HepG2 (cell line): ENCODE data around the gene COL18A1. TPM values are rescaled to one million over a fixed set of nuclear protein-coding genes. Genes with fewer than 3 reads are reported as not detected.
A peak's percentile ranks its signal among the peaks of the same experiment; 100 is the strongest.

Experiments
- ATF3 ChIP-seq: sonication (generic); formaldehyde crosslinking; IDR thresholded peaks from 2 replicates; pipeline ENCODE4 v1.4.0; 2020; ENCODE audit warnings: missing genetic modification reagents
- ATF4 ChIP-seq, 2 experiments: fragments of 450-650 bp in 1 of 2; sonication (generic) in 1 of 2; formaldehyde crosslinking; IDR thresholded peaks; 2 replicates each; pipeline versions ENCODE4 v1.5.0 to v1.8.0; 2020 to 2022; ENCODE audit warnings: mild to moderate bottlenecking in 1 of 2, missing genetic modification reagents in 1 of 2
- CEBPG ChIP-seq: IDR thresholded peaks from 2 replicates; pipeline ENCODE4 v1.6.1; 2016
- CENPX ChIP-seq: sonication (generic); formaldehyde crosslinking; IDR thresholded peaks from 2 replicates; pipeline ENCODE4 v1.9.0; 2021; ENCODE audit warnings: mild to moderate bottlenecking, missing genetic modification reagents, moderate library complexity
- ETS1 ChIP-seq: sonication (generic); formaldehyde crosslinking; IDR thresholded peaks from 2 replicates; pipeline ENCODE4 v1.4.0; 2020; ENCODE audit warnings: missing genetic modification reagents
- ETV5 ChIP-seq: IDR thresholded peaks from 2 replicates; pipeline ENCODE4 v1.6.1; 2018; ENCODE audit warnings: missing biosample characterization, missing genetic modification reagents, inconsistent platforms, borderline replicate concordance
- HIVEP1 ChIP-seq: sonication (generic); formaldehyde crosslinking; IDR thresholded peaks from 2 replicates; pipeline ENCODE4 v1.4.0; 2020; ENCODE audit warnings: mild to moderate bottlenecking, missing genetic modification reagents
- JUN ChIP-seq: sonication (generic); formaldehyde crosslinking; IDR thresholded peaks from 2 replicates; pipeline ENCODE4 v1.4.0; 2020; ENCODE audit warnings: mild to moderate bottlenecking, missing genetic modification reagents
- KLF13 ChIP-seq: sonication (generic); formaldehyde crosslinking; IDR thresholded peaks from 2 replicates; pipeline ENCODE4 v1.4.0; 2020; ENCODE audit warnings: mild to moderate bottlenecking, missing genetic modification reagents
- MXD3 ChIP-seq: IDR thresholded peaks from 2 replicates; pipeline ENCODE4 v1.6.1; 2016; ENCODE audit warnings: mild to moderate bottlenecking, missing biosample characterization, missing genetic modification reagents
- PRDM15 ChIP-seq: sonication (generic); formaldehyde crosslinking; IDR thresholded peaks from 2 replicates; pipeline ENCODE4 v1.4.0; 2020; ENCODE audit warnings: missing genetic modification reagents
- RBFOX2 ChIP-seq: fragments of 200-400 bp; formaldehyde crosslinking; IDR thresholded peaks from 2 replicates; pipeline ENCODE4 v1.6.1; 2017; ENCODE audit warnings: low read depth, mild to moderate bottlenecking, low read length
- RFXANK ChIP-seq: IDR thresholded peaks from 2 replicates; pipeline ENCODE4 v1.6.1; 2016
- TEAD2 ChIP-seq: sonication (generic); formaldehyde crosslinking; IDR thresholded peaks from 2 replicates; pipeline ENCODE4 v1.9.0; 2021; ENCODE audit warnings: missing genetic modification reagents
- THAP8 ChIP-seq: sonication (generic); formaldehyde crosslinking; IDR thresholded peaks from 2 replicates; pipeline ENCODE4 v1.5.1; 2020; ENCODE audit warnings: missing genetic modification reagents, mild to moderate bottlenecking, borderline replicate concordance
- TRIM24 ChIP-seq: sonication (generic); formaldehyde crosslinking; IDR thresholded peaks from 2 replicates; pipeline ENCODE4 v1.8.0; 2022; ENCODE audit warnings: mild to moderate bottlenecking, missing genetic modification reagents
- ZMAT3 ChIP-seq: sonication (generic); formaldehyde crosslinking; conservative IDR thresholded peaks from 2 replicates; pipeline ENCODE4 v1.7.0; 2021; ENCODE audit warnings: missing genetic modification reagents
- ZNF205 ChIP-seq: IDR thresholded peaks from 2 replicates; pipeline ENCODE4 v1.6.1; 2018; ENCODE audit warnings: missing biosample characterization, missing genetic modification reagents
- ZNF280D ChIP-seq: sonication (generic); formaldehyde crosslinking; IDR thresholded peaks from 2 replicates; pipeline ENCODE4 v1.5.1; 2020; ENCODE audit warnings: mild to moderate bottlenecking, missing genetic modification reagents
- polyA plus RNA-seq, 8 experiments: library from polyadenylated mRNA; depleted of rRNA in 3 of 8; stranded (reverse) in 7 of 8; unstranded in 1 of 8; fragments of >200 nt; fragmentation: Illumina TruSeq in 4 of 8; extraction: Trizol in 4 of 8; gene quantifications; 2 replicates each; pipeline versions ENCODE4 v1.2.1 to v1.2.3, GENCODE V29; 2011 to 2016; ENCODE audit warnings: low read depth in 4 of 8, missing spikeins in 1 of 8, mixed read lengths in 1 of 8; ENCODE audit not compliant: insufficient read depth in 1 of 8
- total RNA-seq, 5 experiments: library from RNA; depleted of rRNA; stranded (reverse); fragments of >200 nt; fragmentation: Illumina TruSeq; extraction: Trizol; gene quantifications; 2 replicates each; pipeline ENCODE4 v1.2.3, GENCODE V29; 2016; ENCODE audit warnings: low read depth in 1 of 5

The COL18A1 gene
- total and polyA plus RNA-seq, 2 of the 13 experiments (the other 11 are each of a cell fraction or from before 2014, with no cell fraction given): 79.0 to 102 TPM

- no peak for TF ChIP-seq PRDM15 (CRISPR knock-in tag)
- TF ChIP-seq MXD3 (CRISPR knock-in tag): peak; percentile 10; the same call in 1 of the 2 replicates
- TF ChIP-seq TRIM24: no peak
- TF ChIP-seq ZNF280D (CRISPR knock-in tag): no peak; the same call in 1 of the 2 replicates
- TF ChIP-seq ATF3 (CRISPR knock-in tag): peak; percentile 10; the same call in 1 of the 2 replicates
- peak in 1 of 2 experiments; percentile 60; a peak in 1 of 4 replicates for TF ChIP-seq ATF4 (CRISPR knock-in tag; IDR thresholded peaks at IDR 0.05)
- no peak for TF ChIP-seq CENPX (CRISPR knock-in tag)
- TF ChIP-seq KLF13 (CRISPR knock-in tag): no peak; the same call in 1 of the 2 replicates
- TF ChIP-seq RFXANK: no peak
- TF ChIP-seq ETV5 (CRISPR knock-in tag): peak; percentile 25; the same call in 1 of the 2 replicates
- TF ChIP-seq ZMAT3: peak; percentile 58; the same call in 1 of the 2 replicates
- peak; percentile 83 for TF ChIP-seq RBFOX2
- no peak for TF ChIP-seq ETS1
- TF ChIP-seq CEBPG: no peak; the same call in 1 of the 2 replicates
- no peak for TF ChIP-seq ZNF205 (CRISPR knock-in tag)
- TF ChIP-seq TEAD2 (CRISPR knock-in tag): no peak
- no peak for TF ChIP-seq THAP8 (CRISPR knock-in tag)
- peak; percentile 49; the same call in 1 of the 2 replicates for TF ChIP-seq HIVEP1 (CRISPR knock-in tag)
- TF ChIP-seq JUN: no peak
Observed at GRCh38 chr21:45410151-45410864, 5.3 kb downstream of the COL18A1 start (continued).
